OCI-M1 (cell line): ENCODE data around the gene ZNF384.
A peak's percentile ranks its signal among the peaks of the same experiment; 100 is the strongest.

ENCODE experiments used
- DNase-seq: peaks from one replicate; lab custom pipeline; 2025; lab: John Stamatoyannopoulos, UW

Gene ZNF384

GRCh38 chr12:6699259-6699988, 10.2 kb upstream of the ZNF384 start:
- no peak for DNase-seq

GRCh38 chr12:6698352-6699046, 9.3 kb upstream of the ZNF384 start:
- DNase-seq = no peak

- DNase-seq = peak; percentile 59
These were observed 8.6 kb upstream of the ZNF384 start for GRCh38 chr12:6697584-6698351.

GRCh38 chr12:6696690-6697583, 7.8 kb upstream of the ZNF384 start:
- no peak for DNase-seq

- DNase-seq = no peak
These were observed 6.3 kb upstream of the ZNF384 start for GRCh38 chr12:6695313-6696045.

GRCh38 chr12:6694701-6695100, 5.5 kb upstream of the ZNF384 start:
- no peak for DNase-seq

- DNase-seq = no peak
These were observed 4.7 kb upstream of the ZNF384 start for GRCh38 chr12:6693832-6694355.

GRCh38 chr12:6692888-6693287, 3.7 kb upstream of the ZNF384 start:
- DNase-seq = no peak

- no peak for DNase-seq
These were observed 2.3 kb upstream of the ZNF384 start for GRCh38 chr12:6691473-6691872.

GRCh38 chr12:6688543-6688998, 604 bp downstream of the ZNF384 start:
- DNase-seq = no peak

- no peak for DNase-seq
These were observed 3.4 kb downstream of the ZNF384 start for GRCh38 chr12:6685814-6686213.

- DNase-seq = peak; percentile 84
These were observed 4.6 kb downstream of the ZNF384 start for GRCh38 chr12:6684609-6685008.

GRCh38 chr12:6676962-6677361, 12.2 kb downstream of the ZNF384 start:
- DNase-seq = no peak

GRCh38 chr12:6672143-6672542, 17.0 kb downstream of the ZNF384 start:
- DNase-seq = no peak

GRCh38 chr12:6667559-6668210, 21.5 kb downstream of the ZNF384 start:
- no peak for DNase-seq

- no peak for DNase-seq
These were observed 23.0 kb downstream of the ZNF384 start for GRCh38 chr12:6666211-6666610.

- no peak for DNase-seq
These were observed 24.3 kb downstream of the ZNF384 start for GRCh38 chr12:6664902-6665301.

- DNase-seq = peak; percentile 100
These were observed 26.1 kb downstream of the ZNF384 start, which contains the start of gene ING4 for GRCh38 chr12:6662906-6663742. Gene ING4 (minus strand): TSS chr12:6663119. CDS start chr12:6663101, 18 bp downstream.

GRCh38 chr12:6662602-6662905, 26.6 kb downstream of the ZNF384 start:
- no peak for DNase-seq
